Parietal lobe (tissue), 2 donors: ENCODE data around the gene ABCB10. TPM values are rescaled to one million over a fixed set of nuclear protein-coding genes. Genes with fewer than 3 reads are reported as not detected.

Experiments used
- small RNA-seq: library from RNA; depleted of rRNA; stranded (forward); fragments of <200 nt; gene quantifications from one replicate; pipeline ENCODE3, GENCODE V24; 2014; ENCODE audit warnings: low replicate concordance
- total RNA-seq: library from RNA; depleted of rRNA; stranded (reverse); fragments of >200 nt; gene quantifications from one replicate; pipeline ENCODE4 v1.2.3, GENCODE V29; 2014

ABCB10 gene
- 22.5 TPM for total RNA-seq

GRCh38 chr1:229558460-229559335, at the start of gene ABCB10:
TSS of gene ABCB10 (minus strand) at chr1:229558707. CDS start at chr1:229558652, 55 bp downstream.

GRCh38 chr1:229507951-229508822, 50.3 kb downstream of the ABCB10 start, which contains the start of gene NUP133:
TSS of gene NUP133 (minus strand) at chr1:229508341. CDS start at chr1:229508249, 92 bp downstream.

Small RNA genes lying within 50 kb of the gene (small RNA-seq; reads per million reads assigned to genes)
- gene HMGN2P19 (not detected), gene RNA5SP78 (not detected), gene RNU4-21P (not detected)

Other genes starting within 250 kb of the ABCB10 start
- gene CCSAP, start 215.7 kb downstream of the ABCB10 start, total RNA-seq, result 148 TPM
- 1.6 TPM for gene ACTA1, start 124.6 kb downstream of the ABCB10 start, total RNA-seq
- gene NUP133, start 50.4 kb downstream of the ABCB10 start, total RNA-seq, result 64.2 TPM
- 26.6 TPM for gene TAF5L, start 67.4 kb upstream of the ABCB10 start, total RNA-seq
- 19.1 TPM for gene URB2, start 67.5 kb upstream of the ABCB10 start, total RNA-seq